ENCODE results near the gene C1orf116.

C1orf116 gene

GRCh38 chr1:207034208-207034607 is 1.7 kb upstream of the C1orf116 start:
- DNase-seq = no peak

- DNase-seq = no peak
Observed at GRCh38 chr1:207033302-207033701, 746 bp upstream of the C1orf116 start.

GRCh38 chr1:207031632-207032264 is 808 bp downstream of the C1orf116 start:
- no peak for DNase-seq

GRCh38 chr1:207031016-207031415 is 1.5 kb downstream of the C1orf116 start:
- DNase-seq = no peak

GRCh38 chr1:207030522-207031009 is 2.0 kb downstream of the C1orf116 start:
- DNase-seq = no peak

- no peak for DNase-seq
Observed at GRCh38 chr1:207029701-207030521, 2.6 kb downstream of the C1orf116 start.

GRCh38 chr1:207028884-207029650 is 3.5 kb downstream of the C1orf116 start:
- DNase-seq = no peak

- DNase-seq = no peak
Observed at GRCh38 chr1:207027921-207028320, 4.6 kb downstream of the C1orf116 start.

- DNase-seq = no peak
Observed at GRCh38 chr1:207027206-207027777, 5.3 kb downstream of the C1orf116 start.

GRCh38 chr1:207026104-207026534 is 6.4 kb downstream of the C1orf116 start:
- DNase-seq = no peak

GRCh38 chr1:207025146-207025880 is 7.2 kb downstream of the C1orf116 start:
- no peak for DNase-seq

GRCh38 chr1:207024202-207025145 is 8.1 kb downstream of the C1orf116 start:
- DNase-seq = no peak

- no peak for DNase-seq
Observed at GRCh38 chr1:207022996-207023679, 9.4 kb downstream of the C1orf116 start.

- DNase-seq = no peak
Observed at GRCh38 chr1:207021876-207022596, 10.5 kb downstream of the C1orf116 start.

GRCh38 chr1:207021139-207021861 is 11.3 kb downstream of the C1orf116 start:
- no peak for DNase-seq

- no peak for DNase-seq
Observed at GRCh38 chr1:207020709-207021107, 11.8 kb downstream of the C1orf116 start.

- no peak for DNase-seq
Observed at GRCh38 chr1:207020065-207020708, 12.4 kb downstream of the C1orf116 start.

GRCh38 chr1:207019661-207020060 is 12.9 kb downstream of the C1orf116 start:
- DNase-seq = no peak

GRCh38 chr1:207019161-207019560 is 13.4 kb downstream of the C1orf116 start:
- DNase-seq = no peak

Data from NCI-H1694 treated with DMSO at 0.1 percent for 48 hours (cell line).